22Rv1 (cell line): Measurements from ENCODE around the gene CTU2.

Experiments used
- H3K27ac ChIP-seq: fragments of 450-650 bp; 2 replicates; pipeline ENCODE4 v1.5.1; 2017
- CTCF ChIP-seq: fragments of 450-650 bp; IDR thresholded peaks from 2 replicates; pipeline ENCODE4 v1.5.1; 2017; ENCODE audit warnings: mild to moderate bottlenecking
- ZFX ChIP-seq: fragments of 450-650 bp; IDR thresholded peaks from 2 replicates; pipeline ENCODE4 v1.6.1; 2017; ENCODE audit warnings: antibody characterized with exemption, borderline replicate concordance

The CTU2 gene

DNA sequence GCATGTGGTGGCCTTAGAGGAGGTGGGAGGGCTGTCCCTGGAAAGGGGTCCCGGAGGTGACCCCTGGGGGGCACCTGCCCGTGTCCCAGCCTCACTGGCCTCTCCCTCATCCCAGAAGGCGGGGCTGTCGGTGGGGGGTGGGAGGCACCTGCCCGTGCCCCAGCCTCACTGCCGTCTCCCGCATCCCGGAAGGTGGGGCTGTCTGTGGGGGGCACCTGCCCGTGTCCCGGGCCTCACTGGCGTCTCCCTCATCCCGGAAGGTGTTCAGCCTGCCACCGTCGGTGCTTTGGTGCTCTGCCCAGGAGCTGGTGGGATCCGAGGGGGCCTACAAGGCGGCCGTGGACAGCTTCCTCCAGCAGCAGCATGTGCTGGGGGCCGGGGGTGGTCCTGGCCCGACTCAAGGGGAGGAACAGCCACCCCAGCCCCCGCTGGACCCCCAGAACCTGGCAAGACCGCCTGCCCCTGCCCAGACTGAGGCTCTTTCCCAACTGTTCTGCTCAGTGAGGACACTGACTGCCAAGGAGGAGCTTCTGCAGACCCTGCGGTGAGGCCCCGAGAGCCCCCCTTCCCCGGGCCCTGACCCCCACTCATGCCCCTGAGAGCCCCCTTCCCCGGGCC is 6.2 kb downstream of the CTU2 start:
- TF ChIP-seq CTCF (no peak), ZFX (no peak)
- H3K27ac ChIP-seq: no peak overlapping the region

- TF ChIP-seq CTCF (no peak), ZFX (no peak)
Observed at GRCh38 chr16:88713054-88713453, 6.8 kb downstream of the CTU2 start.

GRCh38 chr16:88713568-88714419 is 7.5 kb downstream of the CTU2 start:
- TF ChIP-seq CTCF: no peak
- TF ChIP-seq ZFX: no peak
- 0 out of 2 replicates have a peak overlapping the region, but pooled peaks have one; percentile 4 for H3K27ac ChIP-seq

More at GRCh38 chr16:88713054-88713453, 6.8 kb downstream of the CTU2 start:
- no peak overlapping the region for H3K27ac ChIP-seq

GRCh38 chr16:88714420-88715302 is 8.4 kb downstream of the CTU2 start:
- H3K27ac ChIP-seq: no peak overlapping the region
- no peak for TF ChIP-seq CTCF
- no peak for TF ChIP-seq ZFX

GRCh38 chr16:88715312-88716190 is 9.2 kb downstream of the CTU2 start:
- H3K27ac ChIP-seq: no peak overlapping the region

More at GRCh38 chr16:88715312-88716190, 9.2 kb downstream of the CTU2 start:
- TF ChIP-seq CTCF: no peak
